ENCODE data around the gene SCAPER.
"Not testable (repeated sequence)": the region's sequence is repeated elsewhere in the genome, so short reads cannot be mapped to it uniquely, and the experiment has no call there.

Gene SCAPER

DNA sequence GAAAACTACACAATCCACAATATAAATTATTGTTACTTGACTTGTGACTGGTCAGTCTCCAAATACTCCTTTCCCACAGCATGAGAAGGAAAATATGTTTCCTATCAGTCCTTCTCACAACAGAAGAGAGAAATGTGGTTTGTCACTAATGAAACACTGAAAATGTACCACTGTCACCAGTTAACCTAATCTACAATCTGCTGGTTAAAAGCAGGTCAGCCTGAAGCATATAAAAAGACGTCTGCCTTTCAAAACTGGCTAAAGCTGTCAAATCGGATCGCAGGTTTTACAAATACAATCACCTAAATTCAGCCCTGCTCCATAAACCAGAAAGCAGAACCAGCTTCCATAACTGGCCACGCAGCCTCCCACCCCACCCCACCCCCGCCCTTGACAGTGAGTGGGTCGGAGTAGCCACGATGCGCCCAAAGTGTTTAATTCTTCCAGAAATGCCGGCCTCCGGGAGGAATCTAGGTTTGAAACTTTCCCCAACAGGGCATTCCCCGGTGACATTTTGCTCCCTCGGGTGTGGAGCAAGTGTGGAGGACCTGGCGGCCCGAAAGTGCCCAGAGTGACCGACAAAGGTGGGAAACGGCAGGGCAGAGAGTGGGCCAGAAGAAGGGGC is 594.6 kb downstream of the SCAPER start:
- no peak for DNase-seq

DNA sequence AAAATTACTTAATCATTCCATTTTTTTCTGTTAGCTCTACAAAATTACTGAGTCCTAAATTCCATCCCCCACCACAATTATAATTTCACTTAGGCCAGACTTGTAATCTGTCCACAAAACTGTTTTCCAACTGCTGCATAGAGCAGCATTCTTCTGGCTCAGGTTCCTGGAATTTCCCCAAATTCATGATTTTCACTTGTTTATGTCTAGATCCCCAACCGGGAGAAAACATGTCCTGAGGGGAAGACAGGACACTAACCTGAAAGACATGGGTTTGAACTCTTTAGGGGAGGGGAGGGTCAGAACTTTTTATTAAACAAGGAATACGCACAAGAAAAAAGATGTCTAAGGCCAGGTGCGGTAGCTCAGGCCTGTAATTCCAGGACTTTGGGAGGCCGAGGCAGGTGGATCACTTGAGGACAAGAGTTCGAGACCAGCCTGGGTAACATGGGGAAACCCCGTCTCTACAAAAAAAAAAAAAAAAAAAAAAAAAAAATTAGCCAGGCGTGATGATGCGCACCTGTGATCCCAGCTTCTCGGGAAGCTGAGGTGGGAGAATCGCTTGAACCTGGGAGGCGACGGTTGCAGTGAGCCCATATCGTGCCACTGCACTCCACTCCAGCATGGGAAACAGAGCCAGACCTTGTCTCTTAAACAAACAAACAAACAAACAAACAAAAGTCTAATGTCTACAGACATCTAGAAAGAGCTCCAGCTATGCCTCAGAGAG is 595.4 kb downstream of the SCAPER start:
- DNase-seq = no peak

DNA sequence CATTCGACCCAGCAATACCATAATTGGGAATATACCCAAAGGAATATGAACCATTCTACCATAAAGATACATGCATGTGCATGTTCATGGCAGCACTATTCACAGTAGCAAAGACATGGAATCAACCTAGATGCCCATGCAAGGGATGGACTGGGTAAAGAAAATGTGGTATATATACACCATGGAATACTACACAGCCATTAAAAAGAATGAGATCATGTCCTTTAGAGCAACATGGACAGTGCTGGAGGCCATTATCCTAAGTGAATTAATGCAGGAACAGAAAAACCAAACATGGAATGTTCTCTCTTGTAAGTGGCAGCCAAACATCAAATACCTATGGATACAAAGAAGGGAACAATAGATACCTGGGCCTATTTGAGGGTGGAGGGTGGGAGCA is 601.2 kb downstream of the SCAPER start:
- DNase-seq = no peak

DNA sequence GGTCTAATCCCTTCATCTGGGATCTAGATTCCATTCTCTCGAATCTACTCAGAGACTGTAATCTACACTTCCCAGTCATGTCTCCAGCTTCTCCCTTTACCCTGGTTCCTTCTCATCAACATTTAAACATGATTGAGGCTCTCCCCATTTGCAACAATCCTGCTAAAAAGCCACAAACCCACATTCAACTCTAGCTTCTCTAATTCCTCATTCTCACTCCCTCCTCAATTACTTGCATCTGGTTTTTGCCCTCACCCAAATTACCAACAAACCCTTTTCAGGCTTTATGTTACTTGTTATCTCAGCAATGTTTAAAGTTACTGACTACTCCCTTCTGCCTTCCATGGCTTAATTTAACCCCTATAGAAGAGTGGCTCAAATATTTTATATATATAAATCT is 605.4 kb downstream of the SCAPER start:
- no peak for DNase-seq

DNA sequence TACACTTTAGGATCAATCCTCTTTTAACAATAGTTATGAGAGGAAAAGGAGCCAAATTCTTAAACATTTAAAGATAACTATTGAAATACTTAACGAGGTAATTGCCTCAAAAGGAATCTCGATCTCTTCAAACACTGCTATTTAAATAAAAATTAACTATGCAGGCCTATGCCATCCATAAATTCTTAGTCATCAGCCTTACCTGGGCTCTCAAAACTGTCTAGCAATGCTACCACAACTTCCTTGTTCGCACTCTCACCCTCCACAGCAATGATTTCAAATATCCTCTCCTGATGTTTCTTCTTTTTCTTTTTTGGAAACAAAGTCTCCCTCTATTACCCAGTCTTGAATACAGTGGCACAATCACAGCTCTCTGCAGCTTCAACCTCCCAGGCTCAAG is 606.2 kb downstream of the SCAPER start:
- no peak for DNase-seq

DNA sequence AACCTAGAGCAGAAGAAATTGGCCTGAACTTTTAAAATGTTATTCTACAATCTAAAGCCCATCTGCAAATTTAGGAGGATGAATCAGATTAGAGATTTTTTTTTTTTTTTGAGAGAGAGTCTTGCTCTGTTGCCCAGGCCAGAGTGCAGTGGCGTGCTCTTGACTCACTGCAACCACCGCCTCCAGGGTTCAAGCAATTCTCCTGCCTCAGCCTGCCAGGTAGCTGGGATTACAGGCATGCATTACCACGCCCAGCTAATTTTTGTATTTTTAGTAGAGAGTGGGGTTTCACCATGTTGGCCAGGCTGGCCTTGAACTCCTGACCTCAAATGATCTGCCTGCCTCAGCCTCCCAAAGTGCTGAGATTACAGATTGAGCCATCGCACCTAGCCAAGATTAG is 607.2 kb downstream of the SCAPER start:
- not testable (repeated sequence) for DNase-seq

Data from stimulated activated CD4-positive, alpha-beta T cell treated with anti-CD3 and anti-CD28 coated beads, Interleukin-4, amount 100 ng/mL, for 4 hours (primary cell).